NCI-H2196 treated with DMSO at 0.1 percent for 48 hours (cell line): ENCODE data around the gene JTB.
A peak's percentile ranks its signal among the peaks of the same experiment; 100 is the strongest.
"Not testable (repeated sequence)": the region's sequence is repeated elsewhere in the genome, so short reads cannot be mapped to it uniquely, and the experiment has no call there.

Source experiments
- DNase-seq: peaks from one replicate; lab custom pipeline; 2025; ENCODE audit not compliant: unreplicated experiment; lab: John Stamatoyannopoulos, UW

The JTB gene

GRCh38 chr1:153979091-153979490 lies 1.6 kb upstream of the JTB start:
- DNase-seq: not testable (repeated sequence)

- DNase-seq: no peak
Measured at GRCh38 chr1:153978274-153978909, 918 bp upstream of the JTB start.

GRCh38 chr1:153976819-153977249 lies 640 bp downstream of the JTB start:
- no peak for DNase-seq

GRCh38 chr1:153973525-153973924 lies 3.9 kb downstream of the JTB start:
- no peak for DNase-seq

GRCh38 chr1:153973071-153973470 lies 4.4 kb downstream of the JTB start:
- no peak for DNase-seq

- no peak for DNase-seq
Measured at GRCh38 chr1:153970346-153970745, 7.1 kb downstream of the JTB start.

- no peak for DNase-seq
Measured at GRCh38 chr1:153968972-153969371, 8.5 kb downstream of the JTB start.

- DNase-seq: no peak
Measured at GRCh38 chr1:153968408-153968807, 9.1 kb downstream of the JTB start.

GRCh38 chr1:153968000-153968363 lies 9.5 kb downstream of the JTB start:
- DNase-seq: peak; percentile 43

GRCh38 chr1:153967107-153967999 lies 10.1 kb downstream of the JTB start, which contains the start of gene CREB3L4:
TSS of gene CREB3L4 (plus strand) at chr1:153967902. CDS start at chr1:153968526, 624 bp downstream.
- peak; percentile 96 for DNase-seq

- no peak for DNase-seq
Measured at GRCh38 chr1:153963850-153964331, 13.6 kb downstream of the JTB start.

- peak; percentile 94 for DNase-seq
Measured at GRCh38 chr1:153963030-153963849, 14.2 kb downstream of the JTB start, which contains the start of gene SLC39A1. TSS of gene SLC39A1 (minus strand) at chr1:153963537. CDS start at chr1:153962715, 822 bp downstream.

GRCh38 chr1:153962088-153963029 lies 15.1 kb downstream of the JTB start:
- no peak for DNase-seq

- DNase-seq: no peak
Measured at GRCh38 chr1:153961421-153961820, 16.1 kb downstream of the JTB start.

GRCh38 chr1:153960206-153960605 lies 17.3 kb downstream of the JTB start:
- no peak for DNase-seq

- no peak for DNase-seq
Measured at GRCh38 chr1:153959454-153959853, 18.0 kb downstream of the JTB start.

- DNase-seq: no peak
Measured at GRCh38 chr1:153958961-153959260, 18.6 kb downstream of the JTB start.

GRCh38 chr1:153958111-153958960 lies 19.1 kb downstream of the JTB start, which contains the start of gene CRTC2:
TSS of gene CRTC2 (minus strand) at chr1:153958612. CDS start at chr1:153958497, 115 bp downstream.
- DNase-seq: peak; percentile 98

- no peak for DNase-seq
Measured at GRCh38 chr1:153957744-153958110, 19.7 kb downstream of the JTB start.
